Measurements from ENCODE around the gene MPST.
A peak's percentile ranks its signal among the peaks of the same experiment; 100 is the strongest.

DNA sequence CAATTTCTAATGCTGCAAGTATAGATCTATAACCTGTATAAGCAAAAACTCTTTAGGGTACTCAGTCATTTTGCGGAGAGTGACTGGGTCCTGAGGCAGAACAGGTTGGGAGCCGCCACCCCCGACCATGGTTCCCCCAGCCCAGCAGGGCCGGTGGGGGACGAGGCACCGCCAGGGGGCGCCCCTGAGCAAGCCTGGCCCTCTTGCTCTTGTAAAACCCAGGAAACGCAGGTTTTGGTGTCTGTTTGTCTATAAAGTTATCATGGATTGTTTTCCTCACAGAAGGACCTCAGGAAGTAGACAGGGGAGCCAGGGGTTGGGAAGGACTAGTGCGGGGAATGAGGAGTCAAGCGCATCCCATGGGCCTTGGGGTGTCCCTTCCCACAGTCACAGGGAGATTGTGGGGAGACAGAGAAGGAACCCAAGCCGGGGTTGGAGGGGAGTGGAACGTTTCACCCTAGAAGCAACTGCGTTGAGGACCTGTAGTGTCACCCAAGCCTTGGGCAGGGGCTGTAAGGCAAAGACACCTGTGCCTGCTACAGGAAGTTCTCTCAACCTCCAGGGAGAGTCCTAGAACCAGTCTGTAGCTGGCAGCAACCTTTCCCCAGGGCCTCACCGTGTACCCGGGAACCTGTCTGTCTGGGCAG lies 58.4 kb downstream of the MPST start:
- TF ChIP-seq, protein P1, sequence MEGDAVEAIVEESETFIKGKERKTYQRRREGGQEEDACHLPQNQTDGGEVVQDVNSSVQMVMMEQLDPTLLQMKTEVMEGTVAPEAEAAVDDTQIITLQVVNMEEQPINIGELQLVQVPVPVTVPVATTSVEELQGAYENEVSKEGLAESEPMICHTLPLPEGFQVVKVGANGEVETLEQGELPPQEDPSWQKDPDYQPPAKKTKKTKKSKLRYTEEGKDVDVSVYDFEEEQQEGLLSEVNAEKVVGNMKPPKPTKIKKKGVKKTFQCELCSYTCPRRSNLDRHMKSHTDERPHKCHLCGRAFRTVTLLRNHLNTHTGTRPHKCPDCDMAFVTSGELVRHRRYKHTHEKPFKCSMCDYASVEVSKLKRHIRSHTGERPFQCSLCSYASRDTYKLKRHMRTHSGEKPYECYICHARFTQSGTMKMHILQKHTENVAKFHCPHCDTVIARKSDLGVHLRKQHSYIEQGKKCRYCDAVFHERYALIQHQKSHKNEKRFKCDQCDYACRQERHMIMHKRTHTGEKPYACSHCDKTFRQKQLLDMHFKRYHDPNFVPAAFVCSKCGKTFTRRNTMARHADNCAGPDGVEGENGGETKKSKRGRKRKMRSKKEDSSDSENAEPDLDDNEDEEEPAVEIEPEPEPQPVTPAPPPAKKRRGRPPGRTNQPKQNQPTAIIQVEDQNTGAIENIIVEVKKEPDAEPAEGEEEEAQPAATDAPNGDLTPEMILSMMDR (conservative IDR thresholded peaks at IDR 0.05; ENCODE audit: low read depth, low read length) = peak; percentile 100
- TF ChIP-seq EZH2 (IDR thresholded peaks at IDR 0.05; ENCODE audit: borderline replicate concordance, low read depth, low read length, poor library complexity, severe bottlenecking) = no peak

All from A673 (cell line).